Activated CD4-positive, alpha-beta T cell treated with anti-CD3 and anti-CD28 coated beads for 24 hours (primary cell): ENCODE results near the gene SLC6A8.

Experiments
- DNase-seq, 2 donors: peaks; one replicate each; pipeline ENCODE4 v3.0.0-alpha.2; 2020; ENCODE audit warnings: low read depth in 2 of 2

Gene SLC6A8

GRCh38 chrX:153648358-153649177 lies 39.2 kb upstream of the SLC6A8 start:
- no peak for DNase-seq

GRCh38 chrX:153649178-153649914 lies 38.4 kb upstream of the SLC6A8 start:
- DNase-seq, result no peak

- no peak for DNase-seq
These were observed 37.6 kb upstream of the SLC6A8 start for GRCh38 chrX:153649915-153650782.

GRCh38 chrX:153650959-153651358 lies 36.8 kb upstream of the SLC6A8 start:
- no peak for DNase-seq

- DNase-seq, result no peak
These were observed 36.1 kb upstream of the SLC6A8 start for GRCh38 chrX:153651540-153652079.

- DNase-seq, result no peak
These were observed 34.2 kb upstream of the SLC6A8 start for GRCh38 chrX:153653556-153653955.

GRCh38 chrX:153657161-153657560 lies 30.6 kb upstream of the SLC6A8 start:
- DNase-seq, result no peak

- DNase-seq, result no peak
These were observed 28.5 kb upstream of the SLC6A8 start for GRCh38 chrX:153659268-153659667.

GRCh38 chrX:153662266-153662665 lies 25.5 kb upstream of the SLC6A8 start:
- peak; percentile 40 to 43 for DNase-seq

- DNase-seq, result no peak
These were observed 21.9 kb upstream of the SLC6A8 start for GRCh38 chrX:153665726-153666306.

GRCh38 chrX:153667281-153667955 lies 20.3 kb upstream of the SLC6A8 start:
- DNase-seq, result no peak

GRCh38 chrX:153667956-153668396 lies 19.8 kb upstream of the SLC6A8 start:
- peak; percentile 71 to 72 for DNase-seq

- no peak for DNase-seq
These were observed 19.1 kb upstream of the SLC6A8 start for GRCh38 chrX:153668423-153669173.

- peak in 1 of 2 donors; percentile 36 for DNase-seq
These were observed 18.4 kb upstream of the SLC6A8 start for GRCh38 chrX:153669174-153669890.

- DNase-seq, result no peak
These were observed 17.6 kb upstream of the SLC6A8 start for GRCh38 chrX:153669901-153670731.

- no peak for DNase-seq
These were observed 16.8 kb upstream of the SLC6A8 start for GRCh38 chrX:153670748-153671588.
